Dendritic cell treated with granulocyte-macrophage colony-stimulating factor and Interleukin-4, amounts not matched to agents 40 ng/mL and 50 ng/mL, for 4 days (primary cell): ENCODE results near the gene CDC42BPA.
"Not testable (repeated sequence)": the region's sequence is repeated elsewhere in the genome, so short reads cannot be mapped to it uniquely, and the experiment has no call there.

Experiments
- H3K27ac Mint-ChIP-seq: one replicate; pipeline ENCODE4 v1.8.0; 2022; ENCODE audit warnings: mild to moderate bottlenecking, mixed read lengths
- H3K27me3 Mint-ChIP-seq: one replicate; pipeline ENCODE4 v1.8.0; 2022; ENCODE audit warnings: mild to moderate bottlenecking, mixed read lengths
- H3K36me3 Mint-ChIP-seq: one replicate; pipeline ENCODE4 v1.8.0; 2022; ENCODE audit warnings: low read depth, mixed read lengths
- H3K4me1 Mint-ChIP-seq: one replicate; pipeline ENCODE4 v1.8.0; 2022; ENCODE audit warnings: low read depth, mixed read lengths
- H3K4me3 Mint-ChIP-seq: one replicate; pipeline ENCODE4 v1.8.0; 2022; ENCODE audit warnings: mild to moderate bottlenecking, moderate library complexity, mixed read lengths
- H3K9me3 Mint-ChIP-seq: one replicate; pipeline ENCODE4 v1.8.0; 2022; ENCODE audit warnings: mixed read lengths
- intact Hi-C: fragments of 100-400 bp; cut with micrococcal nuclease; formaldehyde crosslinking; loops from one replicate; pipeline ENCODE4 v1.15.0; 2022

The CDC42BPA gene

GRCh38 chr1:227305894-227306626 lies 12.2 kb downstream of the CDC42BPA start:
- no peaks in the 10 kb centered on the region for H3K36me3 Mint-ChIP-seq

GRCh38 chr1:227304665-227305064 lies 13.6 kb downstream of the CDC42BPA start:
- H3K36me3 Mint-ChIP-seq, result no peaks in the 10 kb centered on the region
- no peak overlapping the region for H3K4me3 Mint-ChIP-seq
- H3K4me1 Mint-ChIP-seq, result no peaks in the 10 kb centered on the region
- intact Hi-C loops, result no loop called here
- H3K27ac Mint-ChIP-seq, result no peak overlapping the region
- H3K27me3 Mint-ChIP-seq, result no peaks in the 10 kb centered on the region
- H3K9me3 Mint-ChIP-seq, result no peaks in the 10 kb centered on the region

More at GRCh38 chr1:227305894-227306626, 12.2 kb downstream of the CDC42BPA start:
- H3K27ac Mint-ChIP-seq, result no peak overlapping the region
- no peaks in the 10 kb centered on the region for H3K27me3 Mint-ChIP-seq
- no peak overlapping the region for H3K4me3 Mint-ChIP-seq
- no peaks in the 10 kb centered on the region for H3K9me3 Mint-ChIP-seq
- H3K4me1 Mint-ChIP-seq, result no peaks in the 10 kb centered on the region
- intact Hi-C loops, result no loop called here

- Mint-ChIP-seq H3K27ac (no peak overlapping the region), H3K36me3 (no peaks in the 10 kb centered on the region), H3K4me3 (no peak overlapping the region), H3K27me3 (no peaks in the 10 kb centered on the region), H3K9me3 (no peaks in the 10 kb centered on the region), H3K4me1 (no peaks in the 10 kb centered on the region)
- intact Hi-C loops, result no loop called here
Measured at GRCh38 chr1:227303662-227304061, 14.6 kb downstream of the CDC42BPA start.

GRCh38 chr1:227300682-227301081 lies 17.6 kb downstream of the CDC42BPA start:
- H3K27ac Mint-ChIP-seq, result no peak overlapping the region
- no peaks in the 10 kb centered on the region for H3K36me3 Mint-ChIP-seq
- intact Hi-C loops, result no loop called here
- H3K27me3 Mint-ChIP-seq, result no peaks in the 10 kb centered on the region
- H3K4me1 Mint-ChIP-seq, result no peaks in the 10 kb centered on the region
- H3K4me3 Mint-ChIP-seq, result no peak overlapping the region
- no peaks in the 10 kb centered on the region for H3K9me3 Mint-ChIP-seq

- H3K27me3 Mint-ChIP-seq, result no peaks in the 10 kb centered on the region
- no peaks in the 10 kb centered on the region for H3K9me3 Mint-ChIP-seq
- intact Hi-C loops, result no loop called here
- no peaks in the 10 kb centered on the region for H3K36me3 Mint-ChIP-seq
- no peak overlapping the region for H3K27ac Mint-ChIP-seq
- H3K4me1 Mint-ChIP-seq, result no peaks in the 10 kb centered on the region
- no peak overlapping the region for H3K4me3 Mint-ChIP-seq
Measured at GRCh38 chr1:227299688-227300087, 18.6 kb downstream of the CDC42BPA start.

- Mint-ChIP-seq H3K4me1 (no peaks in the 10 kb centered on the region), H3K27me3 (no peaks in the 10 kb centered on the region), H3K27ac (no peak overlapping the region), H3K4me3 (no peak overlapping the region), H3K36me3 (no peaks in the 10 kb centered on the region), H3K9me3 (no peaks in the 10 kb centered on the region)
- intact Hi-C loops, result no loop called here
Measured at GRCh38 chr1:227299241-227299627, 19.1 kb downstream of the CDC42BPA start.

- intact Hi-C loops, result no loop called here
- H3K27me3 Mint-ChIP-seq, result no peaks in the 10 kb centered on the region
- H3K4me1 Mint-ChIP-seq, result no peaks in the 10 kb centered on the region
- no peaks in the 10 kb centered on the region for H3K36me3 Mint-ChIP-seq
- H3K4me3 Mint-ChIP-seq, result no peak overlapping the region
- H3K27ac Mint-ChIP-seq, result no peak overlapping the region
- H3K9me3 Mint-ChIP-seq, result no peaks in the 10 kb centered on the region
Measured at GRCh38 chr1:227298512-227299240, 19.6 kb downstream of the CDC42BPA start.

GRCh38 chr1:227297073-227297793 lies 21.1 kb downstream of the CDC42BPA start:
- H3K4me3 Mint-ChIP-seq, result no peak overlapping the region
- H3K9me3 Mint-ChIP-seq, result no peaks in the 10 kb centered on the region
- H3K27ac Mint-ChIP-seq, result no peak overlapping the region
- H3K4me1 Mint-ChIP-seq, result no peaks in the 10 kb centered on the region
- no peaks in the 10 kb centered on the region for H3K36me3 Mint-ChIP-seq
- intact Hi-C loops, result no loop called here
- H3K27me3 Mint-ChIP-seq, result no peaks in the 10 kb centered on the region

- H3K4me3 Mint-ChIP-seq, result no peak overlapping the region
- no peaks in the 10 kb centered on the region for H3K9me3 Mint-ChIP-seq
- no peaks in the 10 kb centered on the region for H3K27me3 Mint-ChIP-seq
- H3K27ac Mint-ChIP-seq, result no peak overlapping the region
- no peaks in the 10 kb centered on the region for H3K4me1 Mint-ChIP-seq
- intact Hi-C loops, result no loop called here
- H3K36me3 Mint-ChIP-seq, result no peaks in the 10 kb centered on the region
Measured at GRCh38 chr1:227295609-227296008, 22.7 kb downstream of the CDC42BPA start.

GRCh38 chr1:227285745-227286144 lies 32.5 kb downstream of the CDC42BPA start:
- Mint-ChIP-seq H3K9me3 (peaks cover 19% of the 10 kb centered on the region), H3K27ac (no peak overlapping the region), H3K36me3 (no peaks in the 10 kb centered on the region), H3K4me1 (no peaks in the 10 kb centered on the region), H3K4me3 (no peak overlapping the region), H3K27me3 (no peaks in the 10 kb centered on the region)
- intact Hi-C loops, result no loop called here

- intact Hi-C loops, result no loop called here
- no peaks in the 10 kb centered on the region for H3K36me3 Mint-ChIP-seq
- H3K4me1 Mint-ChIP-seq, result no peaks in the 10 kb centered on the region
- H3K4me3 Mint-ChIP-seq, result no peak overlapping the region
- no peak overlapping the region for H3K27ac Mint-ChIP-seq
- H3K27me3 Mint-ChIP-seq, result no peaks in the 10 kb centered on the region
- H3K9me3 Mint-ChIP-seq, result peaks cover 13% of the 10 kb centered on the region
Measured at GRCh38 chr1:227281371-227281770, 36.9 kb downstream of the CDC42BPA start.

GRCh38 chr1:227280836-227281235 lies 37.5 kb downstream of the CDC42BPA start:
- Mint-ChIP-seq H3K27me3 (no peaks in the 10 kb centered on the region), H3K27ac (no peak overlapping the region), H3K4me3 (no peak overlapping the region), H3K36me3 (no peaks in the 10 kb centered on the region), H3K9me3 (peaks cover 13% of the 10 kb centered on the region), H3K4me1 (no peaks in the 10 kb centered on the region)
- intact Hi-C loops, result no loop called here

- intact Hi-C loops, H3K4me3 Mint-ChIP-seq, H3K36me3 Mint-ChIP-seq, H3K27ac Mint-ChIP-seq, H3K27me3 Mint-ChIP-seq, H3K4me1 Mint-ChIP-seq: not testable (repeated sequence)
- peaks cover 11% of the 10 kb centered on the region for H3K9me3 Mint-ChIP-seq
Measured at GRCh38 chr1:227276156-227276693, 42.1 kb downstream of the CDC42BPA start.

GRCh38 chr1:227273557-227273956 lies 44.7 kb downstream of the CDC42BPA start:
- Mint-ChIP-seq H3K9me3 (peaks cover 11% of the 10 kb centered on the region), H3K27ac (no peak overlapping the region), H3K36me3 (no peaks in the 10 kb centered on the region), H3K27me3 (no peaks in the 10 kb centered on the region), H3K4me3 (no peak overlapping the region), H3K4me1 (no peaks in the 10 kb centered on the region)
- intact Hi-C loops, result no loop called here
